Liver (tissue), 9 donors: ENCODE measurements around the gene CLCF1. TPM values are rescaled to one million over a fixed set of nuclear protein-coding genes. Genes with fewer than 3 reads are reported as not detected.

Experiments
- DNase-seq: peaks from one replicate; pipeline ENCODE4 v3.0.0-alpha.2; 2017; ENCODE audit warnings: low spot score
- H3K27ac ChIP-seq, 2 donors: one replicate each; pipeline ENCODE4 v1.7.0; 2013; ENCODE audit warnings: inconsistent platforms in 2 of 2, low read length in 2 of 2, control low read depth in 1 of 2, low read depth in 1 of 2, mild to moderate bottlenecking in 1 of 2
- H3K27me3 ChIP-seq, 4 donors: one replicate each; pipeline versions ENCODE4 v1.6.1 to v1.7.0; 2013; ENCODE audit warnings: low read length in 3 of 4, inconsistent platforms in 1 of 4, mild to moderate bottlenecking in 1 of 4, moderate library complexity in 1 of 4; ENCODE audit not compliant: control insufficient read depth in 4 of 4, insufficient read depth in 4 of 4
- H3K36me3 ChIP-seq, 4 donors: one replicate each; pipeline versions ENCODE4 v1.6.1 to v1.7.0; 2013; ENCODE audit warnings: low read length in 3 of 4, mild to moderate bottlenecking in 3 of 4, low read depth in 1 of 4, moderate library complexity in 1 of 4; ENCODE audit not compliant: control insufficient read depth in 4 of 4, insufficient read depth in 3 of 4
- H3K4me1 ChIP-seq, 4 donors: one replicate each; pipeline versions ENCODE4 v1.6.1 to v1.7.0; 2013; ENCODE audit warnings: low read length in 3 of 4, mild to moderate bottlenecking in 3 of 4, moderate library complexity in 1 of 4; ENCODE audit not compliant: control insufficient read depth in 4 of 4, insufficient read depth in 4 of 4
- H3K4me3 ChIP-seq, 3 donors: one replicate each; pipeline versions ENCODE4 v1.6.1 to v1.7.0; 2013; ENCODE audit warnings: low read length in 3 of 3, control low read depth in 1 of 3, low read depth in 1 of 3, mild to moderate bottlenecking in 1 of 3
- H3K9ac ChIP-seq, 2 donors: one replicate each; pipeline ENCODE4 v1.7.0; 2013; ENCODE audit warnings: low read length in 2 of 2, mild to moderate bottlenecking in 2 of 2, moderate library complexity in 2 of 2, control low read depth in 1 of 2, low read depth in 1 of 2
- H3K9me3 ChIP-seq, 4 donors: one replicate each; pipeline versions ENCODE4 v1.6.1 to v1.7.0; 2013; ENCODE audit warnings: low read length in 3 of 4; ENCODE audit not compliant: control insufficient read depth in 4 of 4
- ATF3 ChIP-seq: IDR thresholded peaks from 2 replicates; pipeline ENCODE4 v1.6.1; 2016; ENCODE audit warnings: antibody characterized with exemption
- CTCF ChIP-seq: fragments of 150-350 bp; IDR thresholded peaks from 2 replicates; pipeline ENCODE4 v1.5.1; 2017; ENCODE audit warnings: improper control_type of control experiment, low read depth, low read length; ENCODE audit not compliant: missing input control
- EGR1 ChIP-seq, 2 donors: IDR thresholded peaks; 2 replicates each; pipeline ENCODE4 v1.6.1; 2016 to 2018; ENCODE audit warnings: antibody characterized with exemption in 2 of 2, low read depth in 2 of 2
- FOXA1 ChIP-seq: IDR thresholded peaks from 2 replicates; pipeline ENCODE4 v1.6.1; 2016; ENCODE audit warnings: antibody characterized with exemption
- FOXA2 ChIP-seq: IDR thresholded peaks from 2 replicates; pipeline ENCODE4 v1.6.1; 2016; ENCODE audit warnings: antibody characterized with exemption
- GABPA ChIP-seq, 2 donors: IDR thresholded peaks in 1 of 2; conservative IDR thresholded peaks in 1 of 2; 2 replicates each; pipeline ENCODE4 v1.6.1; 2016; ENCODE audit warnings: antibody characterized with exemption in 2 of 2, mild to moderate bottlenecking in 1 of 2, moderate library complexity in 1 of 2
- HNF4A ChIP-seq, 2 donors: conservative IDR thresholded peaks; 2 replicates each; pipeline ENCODE4 v1.6.1; 2016; ENCODE audit warnings: antibody characterized with exemption in 2 of 2, mild to moderate bottlenecking in 2 of 2
- HNF4G ChIP-seq: IDR thresholded peaks from 2 replicates; pipeline ENCODE4 v1.6.1; 2016; ENCODE audit warnings: antibody characterized with exemption
- JUND ChIP-seq, 2 donors: IDR thresholded peaks; 2 replicates each; pipeline ENCODE4 v1.6.1; 2016; ENCODE audit warnings: antibody characterized with exemption in 2 of 2
- MAX ChIP-seq: IDR thresholded peaks from 2 replicates; pipeline ENCODE4 v1.6.1; 2016; ENCODE audit warnings: antibody characterized with exemption
- NR2F2 ChIP-seq: IDR thresholded peaks from 2 replicates; pipeline ENCODE4 v1.6.1; 2016; ENCODE audit warnings: antibody characterized with exemption
- RAD21 ChIP-seq, 2 donors: IDR thresholded peaks; 2 replicates each; pipeline ENCODE4 v1.6.1; 2016; ENCODE audit warnings: antibody characterized with exemption in 2 of 2, mild to moderate bottlenecking in 2 of 2
- REST ChIP-seq: IDR thresholded peaks from 2 replicates; pipeline ENCODE4 v1.6.1; 2016; ENCODE audit warnings: antibody characterized with exemption, mild to moderate bottlenecking
- RXRA ChIP-seq, 2 donors: IDR thresholded peaks; 2 replicates each; pipeline ENCODE4 v1.6.1; 2017 to 2018; ENCODE audit warnings: antibody characterized with exemption in 2 of 2, mild to moderate bottlenecking in 1 of 2
- SP1 ChIP-seq: IDR thresholded peaks from 2 replicates; pipeline ENCODE4 v1.6.1; 2018; ENCODE audit warnings: antibody characterized with exemption, mild to moderate bottlenecking
- TAF1 ChIP-seq: conservative IDR thresholded peaks from 2 replicates; pipeline ENCODE4 v1.6.1; 2016; ENCODE audit warnings: antibody characterized with exemption, mild to moderate bottlenecking
- YY1 ChIP-seq: IDR thresholded peaks from 2 replicates; pipeline ENCODE4 v1.6.1; 2016; ENCODE audit warnings: antibody characterized with exemption, mild to moderate bottlenecking
- ZBTB33 ChIP-seq: IDR thresholded peaks from 2 replicates; pipeline ENCODE4 v1.6.1; 2016; ENCODE audit warnings: antibody characterized with exemption
- WGBS: extraction: QIAGEN DNeasy Blood & Tissue Kit; methylation state at CpG from one replicate; pipeline ENCODE4 v1.1.7; 2013; 5-methylcytosine and 5-hydroxymethylcytosine counted together
- polyA plus RNA-seq, 2 donors: library from polyadenylated mRNA; stranded (reverse) in 1 of 2; unstranded in 1 of 2; fragments of 200-250 nt in 1 of 2; fragments of >200 nt in 1 of 2; fragmentation: Nextera tagmentation in 1 of 2; extraction: Ambion mirVana in 1 of 2; gene quantifications; one replicate each; pipeline versions ENCODE4 v1.2.1 to v1.2.3, GENCODE V29; 2013 to 2015
- total RNA-seq, 2 donors: library from RNA; depleted of rRNA; stranded (reverse); fragments of >200 nt; gene quantifications; one replicate each; pipeline ENCODE4 v1.2.3, GENCODE V29; 2014
- donor health status: healthy.
- donor health status: healthy.
- donor health status: healthy.
- donor health status: healthy.
- donor health status: healthy.

The CLCF1 gene
- total and polyA plus RNA-seq, 4 donors: 0.14 to 1.8 (median 0.20) TPM

GRCh38 chr11:67368621-67369020, 4.8 kb downstream of the CLCF1 start:
- DNase-seq: no peak
- no peak overlapping the region for H3K27ac ChIP-seq
- H3K4me3 ChIP-seq: no peak overlapping the region
- peaks cover 0 to 12% (median 1%) of the 10 kb centered on the region in 4 donors for H3K4me1 ChIP-seq
- H3K9me3 ChIP-seq: no peaks in the 10 kb centered on the region
- no peaks in the 10 kb centered on the region for H3K36me3 ChIP-seq
- H3K9ac ChIP-seq: no peak overlapping the region
- TF ChIP-seq SP1 (no peak), HNF4A (conservative IDR thresholded peaks at IDR 0.05) (no peak), ATF3 (no peak), ZBTB33 (no peak), FOXA2 (no peak), REST (no peak), MAX (no peak), NR2F2 (no peak), RAD21 (IDR thresholded peaks at IDR 0.05) (no peak), HNF4G (no peak), EGR1 (IDR thresholded peaks at IDR 0.05; ENCODE audit: low read depth in 2 of 2) (no peak), TAF1 (no peak), JUND (IDR thresholded peaks at IDR 0.05) (no peak), YY1 (no peak), RXRA (IDR thresholded peaks at IDR 0.05) (no peak), FOXA1 (no peak), GABPA (IDR thresholded peaks at IDR 0.05 in 1 of 2, conservative IDR thresholded peaks at IDR 0.05 in 1 of 2) (no peak), CTCF (no peak)
- 89% methylated on average over 3 of the region's 3 CpGs for WGBS
- H3K27me3 ChIP-seq: no peaks in the 10 kb centered on the region
